WTC11 (cell line): ENCODE data around the gene TNS3. TPM values are rescaled to one million over a fixed set of nuclear protein-coding genes. Genes with fewer than 3 reads are reported as not detected.

Experiments
- ATAC-seq: fragments of 200-7000 bp; cut with Tn5 transposase; 2 replicates; pipeline ENCODE4 v1.10.0; 2021; ENCODE audit warnings: mild to moderate bottlenecking, moderate library complexity
- CTCF ChIA-PET: fragments of 300-600 bp; sonication (Branson Sonifier 250); formaldehyde crosslinking; loops from one replicate; lab custom pipeline; 2021; ENCODE audit warnings: antibody characterized with exemption; lab: Charles Lee
- POLR2A ChIA-PET: fragments of 350-600 bp; sonication (Branson Sonifier 250); formaldehyde crosslinking; loops from one replicate; lab custom pipeline; 2021; ENCODE audit warnings: antibody characterized with exemption; lab: Charles Lee
- DNase-seq: peaks from one replicate; pipeline ENCODE4 v3.0.0; 2021; ENCODE audit warnings: low spot score
- H3K27ac Mint-ChIP-seq: 2 replicates; pipeline ENCODE4 v1.8.0; 2021; ENCODE audit warnings: mixed read lengths
- H3K27me3 Mint-ChIP-seq: 2 replicates; pipeline ENCODE4 v1.8.0; 2021; ENCODE audit warnings: low read depth, mild to moderate bottlenecking, moderate library complexity, mixed read lengths
- H3K36me3 Mint-ChIP-seq: 2 replicates; pipeline ENCODE4 v1.8.0; 2021; ENCODE audit warnings: mixed read lengths
- H3K4me1 Mint-ChIP-seq: 2 replicates; pipeline ENCODE4 v1.8.0; 2022; ENCODE audit warnings: mixed read lengths
- H3K4me3 Mint-ChIP-seq: 2 replicates; pipeline ENCODE4 v1.8.0; 2021; ENCODE audit warnings: mild to moderate bottlenecking, moderate library complexity, mixed read lengths
- H3K9me3 Mint-ChIP-seq: 2 replicates; pipeline ENCODE4 v1.8.0; 2021; ENCODE audit warnings: mixed read lengths
- ATF3 ChIP-seq: sonication (generic); formaldehyde crosslinking; conservative IDR thresholded peaks from 2 replicates; pipeline ENCODE4 v1.8.1; 2022; ENCODE audit warnings: mild to moderate bottlenecking, missing genetic modification reagents
- E2F5 ChIP-seq: sonication (generic); formaldehyde crosslinking; IDR thresholded peaks from 2 replicates; pipeline ENCODE4 v1.8.1; 2022; ENCODE audit warnings: mild to moderate bottlenecking, moderate library complexity, missing genetic modification reagents
- EMX1 ChIP-seq: fragments of 250-450 bp; sonication (Bioruptor Pico); IDR thresholded peaks from 2 replicates; pipeline ENCODE4 v1.8.0; 2021; ENCODE audit warnings: mild to moderate bottlenecking
- ERG ChIP-seq: fragments of 250-450 bp; sonication (Bioruptor Pico); IDR thresholded peaks from 2 replicates; pipeline ENCODE4 v1.8.0; 2021; ENCODE audit warnings: mild to moderate bottlenecking
- FOXP4 ChIP-seq: sonication (generic); formaldehyde crosslinking; IDR thresholded peaks from 2 replicates; pipeline ENCODE4 v1.8.0; 2022; ENCODE audit warnings: mild to moderate bottlenecking, missing genetic modification reagents
- GTF2I ChIP-seq: fragments of 250-450 bp; sonication (Bioruptor Pico); conservative IDR thresholded peaks from 2 replicates; pipeline ENCODE4 v1.4.0; 2021; ENCODE audit warnings: mild to moderate bottlenecking
- MYBL2 ChIP-seq: sonication (generic); formaldehyde crosslinking; IDR thresholded peaks from 2 replicates; pipeline ENCODE4 v1.8.1; 2023; ENCODE audit warnings: mild to moderate bottlenecking, moderate library complexity, missing genetic modification reagents
- NFATC4 ChIP-seq: fragments of 250-450 bp; sonication (Bioruptor Pico); IDR thresholded peaks from 2 replicates; pipeline ENCODE4 v1.9.0; 2021; ENCODE audit warnings: mild to moderate bottlenecking
- NFE2L1 ChIP-seq: sonication (generic); formaldehyde crosslinking; IDR thresholded peaks from 2 replicates; pipeline ENCODE4 v1.8.1; 2023; ENCODE audit warnings: missing genetic modification reagents
- NR2C2 ChIP-seq: sonication (generic); formaldehyde crosslinking; IDR thresholded peaks from 2 replicates; pipeline ENCODE4 v1.8.0; 2022; ENCODE audit warnings: mild to moderate bottlenecking, missing genetic modification reagents
- SMAD3 ChIP-seq: sonication (generic); formaldehyde crosslinking; IDR thresholded peaks from 2 replicates; pipeline ENCODE4 v1.8.0; 2022; ENCODE audit warnings: missing genetic modification reagents, mild to moderate bottlenecking, borderline replicate concordance
- SMAD4 ChIP-seq: sonication (generic); formaldehyde crosslinking; IDR thresholded peaks from 2 replicates; pipeline ENCODE4 v1.8.0; 2022; ENCODE audit warnings: mild to moderate bottlenecking, missing genetic modification reagents
- STAT6 ChIP-seq: sonication (generic); formaldehyde crosslinking; conservative IDR thresholded peaks from 2 replicates; pipeline ENCODE4 v1.8.1; 2023; ENCODE audit warnings: mild to moderate bottlenecking, low read depth, missing genetic modification reagents, moderate library complexity
- TCF7 ChIP-seq: sonication (generic); formaldehyde crosslinking; IDR thresholded peaks from 2 replicates; pipeline ENCODE4 v1.8.0; 2022; ENCODE audit warnings: mild to moderate bottlenecking, low read depth, missing genetic modification reagents, moderate library complexity
- TEAD4 ChIP-seq: sonication (generic); formaldehyde crosslinking; IDR thresholded peaks from 2 replicates; pipeline ENCODE4 v1.8.0; 2022; ENCODE audit warnings: mild to moderate bottlenecking, missing genetic modification reagents
- ZBTB43 ChIP-seq: sonication (generic); formaldehyde crosslinking; IDR thresholded peaks from 2 replicates; pipeline ENCODE4 v1.8.1; 2023; ENCODE audit warnings: mild to moderate bottlenecking, missing genetic modification reagents
- ZNF138 ChIP-seq: sonication (generic); formaldehyde crosslinking; conservative IDR thresholded peaks from 2 replicates; pipeline ENCODE4 v1.8.1; 2022; ENCODE audit warnings: mild to moderate bottlenecking, moderate library complexity, missing genetic modification reagents
- ZNF232 ChIP-seq: sonication (generic); formaldehyde crosslinking; IDR thresholded peaks from 2 replicates; pipeline ENCODE4 v1.8.0; 2022; ENCODE audit warnings: mild to moderate bottlenecking, missing genetic modification reagents
- ZNF396 ChIP-seq: fragments of 250-450 bp; sonication (Bioruptor Pico); IDR thresholded peaks from 2 replicates; pipeline ENCODE4 v1.8.0; 2021; ENCODE audit warnings: mild to moderate bottlenecking, moderate library complexity, borderline replicate concordance
- total RNA-seq: library from RNA; stranded (reverse); gene quantifications from 3 replicates; pipeline ENCODE4 v1.2.3, GENCODE V29; 2021
- TF ChIP-seq, protein P1 (sequence below): sonication (generic); formaldehyde crosslinking; IDR thresholded peaks from 2 replicates; pipeline ENCODE4 v1.8.0; 2022; ENCODE audit warnings: missing genetic modification reagents

The TNS3 gene
- total RNA-seq, 1 experiment from 2014 or later = 37.7 TPM

DNA sequence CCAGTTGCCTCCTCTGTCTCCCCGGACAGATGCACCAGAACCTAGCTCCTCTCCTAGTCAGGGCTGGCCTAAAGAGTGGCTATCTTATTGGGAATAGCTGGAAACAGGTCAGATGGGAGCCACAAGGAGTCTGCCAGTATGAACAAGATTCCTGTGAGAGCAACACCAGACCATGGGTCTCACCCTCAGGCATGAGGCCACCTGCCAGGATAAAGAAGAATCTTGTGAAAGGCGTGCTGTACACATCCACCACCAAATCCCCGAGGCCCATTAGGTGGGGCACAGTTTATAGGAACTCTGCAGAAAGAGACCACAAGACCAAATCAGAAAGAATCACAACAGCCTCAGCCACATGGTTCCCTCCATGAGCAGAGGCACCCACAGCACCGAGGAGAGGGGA is 325.9 kb downstream of the TNS3 start:
- Mint-ChIP-seq H3K27me3 (peaks cover 29% of the 10 kb centered on the region), H3K36me3 (peaks cover 6% of the 10 kb centered on the region; the same call in 1 of the 2 replicates), H3K4me3 (no peak overlapping the region), H3K27ac (no peak overlapping the region)
- ChIA-PET POLR2A (no interaction called here), CTCF (interaction anchor here (3.8 kb wide), 1 partner anchor 10 kb away, joined by 24 read pairs; no protein-coding TSS in a partner anchor)
- DNase-seq = no peak
- ATAC-seq = no peak
- TF ChIP-seq ZNF396 (CRISPR knock-in tag) (no peak), GTF2I (CRISPR knock-in tag) (no peak), STAT6 (CRISPR knock-in tag) (no peak), E2F5 (CRISPR knock-in tag) (no peak), NFE2L1 (no peak), SMAD4 (CRISPR knock-in tag) (no peak), ERG (CRISPR knock-in tag) (no peak), FOXP4 (CRISPR knock-in tag) (no peak), MYBL2 (no peak)
- TF ChIP-seq, all 79 proteins: peak for 0
- Mint-ChIP-seq H3K4me1 (peaks cover 8% of the 10 kb centered on the region), H3K9me3 (peaks cover 9% of the 10 kb centered on the region)

DNA sequence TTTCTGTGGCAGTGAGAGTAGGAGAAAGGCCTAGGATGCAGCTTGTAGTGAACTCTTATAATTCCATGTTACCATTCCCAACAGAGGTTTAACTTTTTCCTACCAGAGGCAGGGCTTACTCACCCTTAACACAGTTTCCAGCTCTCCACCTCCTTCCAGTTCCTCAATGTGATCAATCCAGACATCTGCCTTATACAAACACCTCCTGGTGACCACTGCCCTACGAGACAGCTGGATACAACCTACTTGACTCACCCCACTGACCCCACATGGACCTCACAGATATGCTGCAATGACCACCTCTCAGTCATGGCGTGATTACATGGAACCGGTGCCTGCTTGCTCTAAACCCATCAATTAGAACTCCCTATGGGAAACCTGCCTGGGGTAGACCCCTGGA is 326.5 kb downstream of the TNS3 start:
- H3K36me3 Mint-ChIP-seq = peaks cover 6% of the 10 kb centered on the region; the same call in 1 of the 2 replicates
- peaks cover 8% of the 10 kb centered on the region for H3K4me1 Mint-ChIP-seq
- ChIA-PET POLR2A (no interaction called here), CTCF (interaction anchor here (0.5 to 3.8 kb wide), 2 partner anchors 11 to 489 kb away, joined by 4 to 24 read pairs; no protein-coding TSS in a partner anchor)
- no peak for ATAC-seq
- peaks cover 9% of the 10 kb centered on the region for H3K9me3 Mint-ChIP-seq
- no peak overlapping the region for H3K4me3 Mint-ChIP-seq
- no peak for DNase-seq
- no peak overlapping the region for H3K27ac Mint-ChIP-seq
- peaks cover 29% of the 10 kb centered on the region for H3K27me3 Mint-ChIP-seq
- TF ChIP-seq ATF3 (CRISPR knock-in tag) (no peak), TCF7 (CRISPR knock-in tag) (no peak), SMAD3 (CRISPR knock-in tag) (no peak), EMX1 (CRISPR knock-in tag) (no peak), ZBTB43 (no peak), ERG (CRISPR knock-in tag) (no peak), ZNF138 (CRISPR knock-in tag) (no peak), TEAD4 (CRISPR knock-in tag) (no peak), ZNF232 (CRISPR knock-in tag) (no peak), NFATC4 (no peak), E2F5 (CRISPR knock-in tag) (no peak), NR2C2 (CRISPR knock-in tag) (no peak)
- TF ChIP-seq, protein P1, sequence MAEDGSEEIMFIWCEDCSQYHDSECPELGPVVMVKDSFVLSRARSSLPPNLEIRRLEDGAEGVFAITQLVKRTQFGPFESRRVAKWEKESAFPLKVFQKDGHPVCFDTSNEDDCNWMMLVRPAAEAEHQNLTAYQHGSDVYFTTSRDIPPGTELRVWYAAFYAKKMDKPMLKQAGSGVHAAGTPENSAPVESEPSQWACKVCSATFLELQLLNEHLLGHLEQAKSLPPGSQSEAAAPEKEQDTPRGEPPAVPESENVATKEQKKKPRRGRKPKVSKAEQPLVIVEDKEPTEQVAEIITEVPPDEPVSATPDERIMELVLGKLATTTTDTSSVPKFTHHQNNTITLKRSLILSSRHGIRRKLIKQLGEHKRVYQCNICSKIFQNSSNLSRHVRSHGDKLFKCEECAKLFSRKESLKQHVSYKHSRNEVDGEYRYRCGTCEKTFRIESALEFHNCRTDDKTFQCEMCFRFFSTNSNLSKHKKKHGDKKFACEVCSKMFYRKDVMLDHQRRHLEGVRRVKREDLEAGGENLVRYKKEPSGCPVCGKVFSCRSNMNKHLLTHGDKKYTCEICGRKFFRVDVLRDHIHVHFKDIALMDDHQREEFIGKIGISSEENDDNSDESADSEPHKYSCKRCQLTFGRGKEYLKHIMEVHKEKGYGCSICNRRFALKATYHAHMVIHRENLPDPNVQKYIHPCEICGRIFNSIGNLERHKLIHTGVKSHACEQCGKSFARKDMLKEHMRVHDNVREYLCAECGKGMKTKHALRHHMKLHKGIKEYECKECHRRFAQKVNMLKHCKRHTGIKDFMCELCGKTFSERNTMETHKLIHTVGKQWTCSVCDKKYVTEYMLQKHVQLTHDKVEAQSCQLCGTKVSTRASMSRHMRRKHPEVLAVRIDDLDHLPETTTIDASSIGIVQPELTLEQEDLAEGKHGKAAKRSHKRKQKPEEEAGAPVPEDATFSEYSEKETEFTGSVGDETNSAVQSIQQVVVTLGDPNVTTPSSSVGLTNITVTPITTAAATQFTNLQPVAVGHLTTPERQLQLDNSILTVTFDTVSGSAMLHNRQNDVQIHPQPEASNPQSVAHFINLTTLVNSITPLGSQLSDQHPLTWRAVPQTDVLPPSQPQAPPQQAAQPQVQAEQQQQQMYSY (CRISPR knock-in tag) = no peak
